ENCODE data around the gene CACNB2. TPM values are rescaled to one million over a fixed set of nuclear protein-coding genes. Genes with fewer than 3 reads are reported as not detected.

Gene CACNB2
- total RNA-seq, 1 experiment from 2014 or later: not detected

DNA sequence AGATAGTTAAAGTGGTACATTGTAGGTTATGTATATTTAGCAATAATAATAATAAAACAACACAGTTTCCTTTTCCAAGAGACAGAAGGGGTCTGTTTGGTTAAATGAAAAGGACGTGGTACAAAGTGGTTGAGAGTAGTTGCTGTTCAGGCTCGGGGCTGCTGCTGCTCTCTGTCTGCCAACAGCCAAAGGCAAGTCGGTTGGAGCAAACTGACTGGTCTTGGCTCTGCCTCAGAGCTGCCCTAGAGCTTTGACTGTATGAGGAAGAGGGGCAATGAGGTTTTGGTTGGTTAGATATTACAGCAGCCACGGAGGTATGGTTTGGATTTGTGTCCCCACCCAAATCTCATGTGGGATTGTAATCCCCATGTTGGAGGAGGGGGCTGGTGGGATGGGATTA is 95.3 kb downstream of the CACNB2 start:
- CTCF ChIA-PET: no interaction called here
- Mint-ChIP-seq H3K27me3 (ENCODE audit: unreplicated experiment) (peaks cover 74% of the 10 kb centered on the region), H3K27ac (ENCODE audit: unreplicated experiment) (no peak overlapping the region), H3K36me3 (ENCODE audit: insufficient read depth, unreplicated experiment) (no peaks in the 10 kb centered on the region), H3K9me3 (ENCODE audit: low read depth, unreplicated experiment) (peaks cover 2% of the 10 kb centered on the region), H3K4me1 (ENCODE audit: low read depth, unreplicated experiment) (peaks cover 8% of the 10 kb centered on the region), H3K4me3 (ENCODE audit: low read depth, unreplicated experiment) (no peak overlapping the region)
- BruUV-seq (replicated peaks): no TSS peak
- DNase-seq: no peak
- intact Hi-C loops (cut with micrococcal nuclease; ENCODE audit: unreplicated experiment): loop anchor here (5.0 kb wide), 1 partner anchor 498 kb away; no protein-coding TSS in a partner anchor
- TF ChIP-seq, protein P1, sequence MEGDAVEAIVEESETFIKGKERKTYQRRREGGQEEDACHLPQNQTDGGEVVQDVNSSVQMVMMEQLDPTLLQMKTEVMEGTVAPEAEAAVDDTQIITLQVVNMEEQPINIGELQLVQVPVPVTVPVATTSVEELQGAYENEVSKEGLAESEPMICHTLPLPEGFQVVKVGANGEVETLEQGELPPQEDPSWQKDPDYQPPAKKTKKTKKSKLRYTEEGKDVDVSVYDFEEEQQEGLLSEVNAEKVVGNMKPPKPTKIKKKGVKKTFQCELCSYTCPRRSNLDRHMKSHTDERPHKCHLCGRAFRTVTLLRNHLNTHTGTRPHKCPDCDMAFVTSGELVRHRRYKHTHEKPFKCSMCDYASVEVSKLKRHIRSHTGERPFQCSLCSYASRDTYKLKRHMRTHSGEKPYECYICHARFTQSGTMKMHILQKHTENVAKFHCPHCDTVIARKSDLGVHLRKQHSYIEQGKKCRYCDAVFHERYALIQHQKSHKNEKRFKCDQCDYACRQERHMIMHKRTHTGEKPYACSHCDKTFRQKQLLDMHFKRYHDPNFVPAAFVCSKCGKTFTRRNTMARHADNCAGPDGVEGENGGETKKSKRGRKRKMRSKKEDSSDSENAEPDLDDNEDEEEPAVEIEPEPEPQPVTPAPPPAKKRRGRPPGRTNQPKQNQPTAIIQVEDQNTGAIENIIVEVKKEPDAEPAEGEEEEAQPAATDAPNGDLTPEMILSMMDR (IDR thresholded peaks at IDR 0.05; ENCODE audit: unreplicated experiment): no peak

DNA sequence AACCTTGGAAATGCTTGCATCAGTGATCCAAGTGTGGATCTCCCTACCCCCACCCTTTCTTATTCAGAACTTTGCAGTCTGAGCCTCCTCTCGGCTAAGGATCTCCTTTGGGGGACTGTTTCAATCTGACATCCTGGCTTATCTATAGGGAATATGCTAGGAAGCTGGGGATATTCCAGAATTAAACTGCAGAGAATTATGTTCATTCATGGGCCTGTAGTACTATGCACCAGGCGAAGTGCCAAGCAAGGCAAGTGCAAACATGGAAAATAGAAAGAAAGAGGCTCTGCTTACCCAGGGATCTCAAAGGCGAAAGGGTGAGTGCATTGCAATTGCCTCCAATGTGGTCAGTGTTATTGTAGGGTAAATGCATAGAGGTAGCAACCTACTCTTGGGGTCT is 96.5 kb downstream of the CACNB2 start:
- intact Hi-C loops (cut with micrococcal nuclease; ENCODE audit: unreplicated experiment): loop anchor here (5.0 kb wide), 1 partner anchor 499 kb away; no protein-coding TSS in a partner anchor
- TF ChIP-seq, protein P1 (IDR thresholded peaks at IDR 0.05; ENCODE audit: unreplicated experiment): no peak
- Mint-ChIP-seq H3K36me3 (ENCODE audit: insufficient read depth, unreplicated experiment) (no peaks in the 10 kb centered on the region), H3K4me3 (ENCODE audit: low read depth, unreplicated experiment) (no peak overlapping the region), H3K27me3 (ENCODE audit: unreplicated experiment) (peaks cover 62% of the 10 kb centered on the region), H3K9me3 (ENCODE audit: low read depth, unreplicated experiment) (peaks cover 2% of the 10 kb centered on the region), H3K4me1 (ENCODE audit: low read depth, unreplicated experiment) (peaks cover 8% of the 10 kb centered on the region), H3K27ac (ENCODE audit: unreplicated experiment) (no peak overlapping the region)
- CTCF ChIA-PET: no interaction called here
- no peak for DNase-seq
- BruUV-seq (replicated peaks): no TSS peak

DNA sequence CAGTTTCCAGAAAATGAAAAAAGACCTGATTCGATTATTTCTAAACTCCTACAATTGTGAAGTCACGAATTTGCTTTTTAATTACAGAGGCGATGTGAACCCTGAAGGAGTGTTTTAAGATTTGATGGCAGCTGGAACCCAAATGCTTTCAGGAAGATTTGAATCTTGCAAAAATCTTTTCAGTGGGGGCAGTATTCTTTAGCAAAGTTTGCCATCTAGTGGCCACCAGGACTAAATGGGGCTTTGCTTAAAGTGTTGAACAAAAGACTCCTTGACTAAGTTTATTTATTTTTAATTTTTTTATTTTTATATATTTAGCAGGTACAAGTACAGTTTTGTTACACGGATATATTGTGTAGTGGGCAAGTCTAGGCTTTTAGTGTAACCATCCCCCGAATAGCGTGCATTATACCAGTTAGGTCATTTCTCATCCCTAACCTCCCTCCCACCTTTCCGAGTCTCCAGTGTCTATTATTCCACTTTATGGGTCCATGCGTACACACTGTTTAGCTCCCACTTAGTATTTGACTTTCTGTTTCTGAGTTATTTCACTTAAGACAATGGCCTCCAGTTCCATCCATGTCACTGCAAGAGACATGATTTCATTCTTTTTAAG is 98.8 kb downstream of the CACNB2 start:
- Mint-ChIP-seq H3K27me3 (ENCODE audit: unreplicated experiment) (peaks cover 39% of the 10 kb centered on the region), H3K9me3 (ENCODE audit: low read depth, unreplicated experiment) (peaks cover 2% of the 10 kb centered on the region), H3K36me3 (ENCODE audit: insufficient read depth, unreplicated experiment) (no peaks in the 10 kb centered on the region), H3K4me3 (ENCODE audit: low read depth, unreplicated experiment) (no peak overlapping the region), H3K27ac (ENCODE audit: unreplicated experiment) (no peak overlapping the region), H3K4me1 (ENCODE audit: low read depth, unreplicated experiment) (peaks cover 5% of the 10 kb centered on the region)
- CTCF ChIA-PET: no interaction called here
- intact Hi-C loops (cut with micrococcal nuclease; ENCODE audit: unreplicated experiment): loop anchor here (5.0 kb wide), 1 partner anchor 502 kb away; no protein-coding TSS in a partner anchor
- TF ChIP-seq, protein P1 (IDR thresholded peaks at IDR 0.05; ENCODE audit: unreplicated experiment): peak; percentile 31
- BruUV-seq (replicated peaks): no TSS peak
- no peak for DNase-seq

DNA sequence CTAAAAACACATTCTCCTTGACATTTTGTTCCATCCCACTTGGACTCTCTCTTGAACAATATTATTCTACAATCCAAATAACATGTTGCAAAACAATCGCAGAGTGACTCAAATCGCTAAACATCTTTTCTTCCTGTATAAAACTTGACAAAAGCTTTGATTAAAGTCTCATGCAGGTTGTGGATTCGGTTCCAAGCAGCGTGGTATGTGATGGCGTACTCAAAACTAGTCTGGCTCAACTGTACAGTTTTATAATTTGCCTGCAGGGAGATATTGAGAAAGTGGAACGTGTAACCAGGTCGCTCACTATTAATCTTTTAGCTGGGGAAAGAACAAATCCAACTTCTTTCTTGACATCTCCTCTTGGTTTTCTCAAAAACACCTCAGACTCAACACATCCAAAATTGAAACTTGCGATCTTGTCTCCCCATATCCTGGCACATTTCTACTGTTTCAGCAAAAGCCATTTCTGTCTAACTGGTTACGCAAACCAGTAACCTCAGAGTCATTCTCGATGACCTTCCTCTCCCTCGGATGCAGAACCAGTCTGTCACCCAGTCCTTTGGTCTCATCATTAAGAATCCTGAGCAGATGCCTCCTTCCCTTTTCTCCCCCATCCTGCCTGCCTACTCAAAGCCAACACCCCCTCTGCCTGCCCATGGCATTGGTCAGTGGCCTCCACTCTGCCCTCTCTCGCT is 100.1 kb downstream of the CACNB2 start:
- H3K36me3 Mint-ChIP-seq (ENCODE audit: insufficient read depth, unreplicated experiment): no peaks in the 10 kb centered on the region
- CTCF ChIA-PET: interaction anchor here (0.6 kb wide), 1 partner anchor 1350 kb away, joined by 3 read pairs; no protein-coding TSS in a partner anchor
- no peak for DNase-seq
- TF ChIP-seq, protein P1 (IDR thresholded peaks at IDR 0.05; ENCODE audit: unreplicated experiment): no peak
- H3K4me3 Mint-ChIP-seq (ENCODE audit: low read depth, unreplicated experiment): no peak overlapping the region
- BruUV-seq (replicated peaks): no TSS peak
- H3K4me1 Mint-ChIP-seq (ENCODE audit: low read depth, unreplicated experiment): no peaks in the 10 kb centered on the region
- H3K9me3 Mint-ChIP-seq (ENCODE audit: low read depth, unreplicated experiment): no peaks in the 10 kb centered on the region
- H3K27me3 Mint-ChIP-seq (ENCODE audit: unreplicated experiment): peaks cover 28% of the 10 kb centered on the region
- H3K27ac Mint-ChIP-seq (ENCODE audit: unreplicated experiment): no peak overlapping the region
- intact Hi-C loops (cut with micrococcal nuclease; ENCODE audit: unreplicated experiment): no loop called here

All from Calu3 (cell line).